ENCODE data around the gene NRF1. TPM values are rescaled to one million over a fixed set of nuclear protein-coding genes. Genes with fewer than 3 reads are reported as not detected.

The NRF1 gene
- total and polyA plus RNA-seq, 10 donors, result 6.7 to 27.9 (median 20.9) TPM

- DNase-seq, result no peak
- Histone ChIP-seq H3K27ac (peak overlapping the region in 6 of 8 donors; percentile 16 to 65 (median 46)), H3K36me3 (peaks cover 0 to 99% (median 62%) of the 10 kb centered on the region in 6 donors), H3K27me3 (replicated peaks in 1 of 7) (no peaks in the 10 kb centered on the region), H3K4me1 (peaks cover 0 to 19% (median 7%) of the 10 kb centered on the region in 6 donors), H3K9me3 (no peaks in the 10 kb centered on the region), H3K4me3 (peak overlapping the region in 1 of 8 donors; percentile 7)
- TF ChIP-seq POLR2A (IDR thresholded peaks at IDR 0.05) (no peak), POLR2AphosphoS5 (IDR thresholded peaks at IDR 0.05) (no peak)
- TF ChIP-seq, protein P1, sequence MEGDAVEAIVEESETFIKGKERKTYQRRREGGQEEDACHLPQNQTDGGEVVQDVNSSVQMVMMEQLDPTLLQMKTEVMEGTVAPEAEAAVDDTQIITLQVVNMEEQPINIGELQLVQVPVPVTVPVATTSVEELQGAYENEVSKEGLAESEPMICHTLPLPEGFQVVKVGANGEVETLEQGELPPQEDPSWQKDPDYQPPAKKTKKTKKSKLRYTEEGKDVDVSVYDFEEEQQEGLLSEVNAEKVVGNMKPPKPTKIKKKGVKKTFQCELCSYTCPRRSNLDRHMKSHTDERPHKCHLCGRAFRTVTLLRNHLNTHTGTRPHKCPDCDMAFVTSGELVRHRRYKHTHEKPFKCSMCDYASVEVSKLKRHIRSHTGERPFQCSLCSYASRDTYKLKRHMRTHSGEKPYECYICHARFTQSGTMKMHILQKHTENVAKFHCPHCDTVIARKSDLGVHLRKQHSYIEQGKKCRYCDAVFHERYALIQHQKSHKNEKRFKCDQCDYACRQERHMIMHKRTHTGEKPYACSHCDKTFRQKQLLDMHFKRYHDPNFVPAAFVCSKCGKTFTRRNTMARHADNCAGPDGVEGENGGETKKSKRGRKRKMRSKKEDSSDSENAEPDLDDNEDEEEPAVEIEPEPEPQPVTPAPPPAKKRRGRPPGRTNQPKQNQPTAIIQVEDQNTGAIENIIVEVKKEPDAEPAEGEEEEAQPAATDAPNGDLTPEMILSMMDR (IDR thresholded peaks at IDR 0.05 in 8 of 11, conservative IDR thresholded peaks at IDR 0.05 in 3 of 11), result no peak
- WGBS, 5 donors, result 61 to 89% (median 78%) methylated on average over 6 of the region's 6 CpGs
- intact Hi-C loops (cut with DNase I; ENCODE audit: low total_unique reads), result no loop called here
Measured at GRCh38 chr7:129719980-129720732, 108.6 kb downstream of the NRF1 start.

GRCh38 chr7:129721068-129721467 is 109.5 kb downstream of the NRF1 start:
- 27 to 63% (median 43%) methylated on average over 1 of the region's 1 CpG for WGBS, 5 donors
- Histone ChIP-seq H3K4me1 (peaks cover 0 to 19% (median 7%) of the 10 kb centered on the region in 6 donors), H3K9me3 (no peaks in the 10 kb centered on the region), H3K27me3 (replicated peaks in 1 of 7) (no peaks in the 10 kb centered on the region), H3K27ac (peak overlapping the region in 4 of 8 donors; percentile 38 to 65 (median 56)), H3K36me3 (peaks cover 0 to 99% (median 63%) of the 10 kb centered on the region in 6 donors), H3K4me3 (no peak overlapping the region)
- TF ChIP-seq, protein P1 (IDR thresholded peaks at IDR 0.05 in 8 of 11, conservative IDR thresholded peaks at IDR 0.05 in 3 of 11), result no peak
- no peak for TF ChIP-seq POLR2AphosphoS5 (IDR thresholded peaks at IDR 0.05)
- no peak for TF ChIP-seq POLR2A (IDR thresholded peaks at IDR 0.05)
- DNase-seq, result no peak
- intact Hi-C loops (cut with DNase I; ENCODE audit: low total_unique reads), result no loop called here

DNA sequence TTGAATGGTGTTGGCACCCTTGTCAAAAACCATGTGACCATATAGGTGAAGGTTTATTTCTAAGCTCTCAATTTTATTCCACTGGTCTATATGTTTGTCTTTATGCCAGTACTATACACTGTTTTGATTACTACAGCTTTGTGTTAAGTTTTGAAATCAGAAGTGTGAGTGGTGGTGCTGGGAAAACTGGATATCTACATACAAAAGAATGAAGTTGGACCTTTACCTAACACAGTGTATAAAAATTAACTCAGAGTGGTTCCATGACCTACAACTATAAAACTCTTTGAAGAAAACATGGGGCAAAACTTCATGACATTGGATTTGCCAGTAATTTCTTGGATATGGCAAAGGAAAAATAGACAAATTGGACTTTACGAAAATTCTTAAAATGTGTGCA is 112.2 kb downstream of the NRF1 start:
- Histone ChIP-seq H3K4me3 (no peak overlapping the region), H3K27me3 (replicated peaks in 1 of 7) (no peaks in the 10 kb centered on the region), H3K27ac (no peak overlapping the region), H3K9me3 (no peaks in the 10 kb centered on the region), H3K36me3 (peaks cover 3 to 99% (median 60%) of the 10 kb centered on the region in 6 donors), H3K4me1 (peaks cover 0 to 19% (median 7%) of the 10 kb centered on the region in 6 donors)
- intact Hi-C loops (cut with DNase I; ENCODE audit: low total_unique reads), result no loop called here
- DNase-seq, result no peak
- TF ChIP-seq POLR2A (IDR thresholded peaks at IDR 0.05) (no peak), POLR2AphosphoS5 (IDR thresholded peaks at IDR 0.05) (no peak)
- TF ChIP-seq, protein P1 (IDR thresholded peaks at IDR 0.05 in 8 of 11, conservative IDR thresholded peaks at IDR 0.05 in 3 of 11), result no peak
- WGBS, 5 donors, result 91 to 100% (median 98%) methylated on average over 1 of the region's 1 CpG

GRCh38 chr7:129724796-129725195 is 113.3 kb downstream of the NRF1 start:
- no peaks in the 10 kb centered on the region for H3K27me3 ChIP-seq (replicated peaks in 1 of 7)
- no peak for TF ChIP-seq POLR2AphosphoS5 (IDR thresholded peaks at IDR 0.05)
- TF ChIP-seq, protein P1 (IDR thresholded peaks at IDR 0.05 in 8 of 11, conservative IDR thresholded peaks at IDR 0.05 in 3 of 11), result no peak
- TF ChIP-seq POLR2A (IDR thresholded peaks at IDR 0.05), result no peak
- H3K4me3 ChIP-seq, result no peak overlapping the region
- WGBS, 5 donors, result 80 to 98% (median 97%) methylated on average over 3 of the region's 3 CpGs
- no peak overlapping the region for H3K27ac ChIP-seq
- no peak for DNase-seq
- intact Hi-C loops (cut with DNase I; ENCODE audit: low total_unique reads), result no loop called here
- peaks cover 3 to 99% (median 62%) of the 10 kb centered on the region in 6 donors for H3K36me3 ChIP-seq
- H3K9me3 ChIP-seq, result no peaks in the 10 kb centered on the region
- H3K4me1 ChIP-seq, result peaks cover 0 to 14% (median 7%) of the 10 kb centered on the region in 6 donors
